Colon (tissue), 2 donors: ENCODE results near the gene FAM117A.
"Not testable (repeated sequence)": the region's sequence is repeated elsewhere in the genome, so short reads cannot be mapped to it uniquely, and the experiment has no call there.

Experiments used
- FAIRE-seq: peaks from 2 replicates; lab custom pipeline; 2012; peaks lifted over from hg19 to GRCh38; lab: Jason Lieb, UNC
- donor health status: control.
- donor health status: control.

The FAM117A gene

GRCh38 chr17:49739641-49740271 is 24.2 kb downstream of the FAM117A start:
- no peak for FAIRE-seq

GRCh38 chr17:49738456-49739163 is 25.3 kb downstream of the FAM117A start:
- no peak for FAIRE-seq

GRCh38 chr17:49734515-49735490 is 29.1 kb downstream of the FAM117A start:
- no peak for FAIRE-seq

GRCh38 chr17:49731435-49731831 is 32.5 kb downstream of the FAM117A start:
- no peak for FAIRE-seq

GRCh38 chr17:49730785-49731434 is 33.0 kb downstream of the FAM117A start:
- FAIRE-seq, result no peak

GRCh38 chr17:49730078-49730784 is 33.7 kb downstream of the FAM117A start:
- FAIRE-seq, result no peak

GRCh38 chr17:49729069-49729468 is 34.9 kb downstream of the FAM117A start:
- FAIRE-seq, result no peak

GRCh38 chr17:49728425-49728824 is 35.5 kb downstream of the FAM117A start:
- FAIRE-seq, result no peak

GRCh38 chr17:49727380-49727779 is 36.6 kb downstream of the FAM117A start:
- no peak for FAIRE-seq

- no peak for FAIRE-seq
Measured at GRCh38 chr17:49725452-49726130, 38.3 kb downstream of the FAM117A start.

GRCh38 chr17:49724552-49724951 is 39.4 kb downstream of the FAM117A start:
- FAIRE-seq, result not testable (repeated sequence)

- FAIRE-seq, result no peak
Measured at GRCh38 chr17:49723423-49723822, 40.5 kb downstream of the FAM117A start.

GRCh38 chr17:49722066-49722465 is 41.9 kb downstream of the FAM117A start:
- FAIRE-seq, result no peak

- no peak for FAIRE-seq
Measured at GRCh38 chr17:49717371-49717861, 46.5 kb downstream of the FAM117A start.

- no peak for FAIRE-seq
Measured at GRCh38 chr17:49716668-49717364, 47.1 kb downstream of the FAM117A start.

GRCh38 chr17:49715717-49716279 is 48.1 kb downstream of the FAM117A start:
- no peak for FAIRE-seq

GRCh38 chr17:49715216-49715615 is 48.7 kb downstream of the FAM117A start:
- no peak for FAIRE-seq

- no peak for FAIRE-seq
Measured at GRCh38 chr17:49708515-49709183, 55.3 kb downstream of the FAM117A start.
